Gastroesophageal sphincter (tissue), 4 donors: Measurements from ENCODE around the gene ELL. TPM values are rescaled to one million over a fixed set of nuclear protein-coding genes. Genes with fewer than 3 reads are reported as not detected.

Experiments used
- ATAC-seq: fragments of 150-250 bp; one replicate; pipeline ENCODE4 v1.9.1; 2016; ENCODE audit warnings: mild to moderate bottlenecking, moderate library complexity
- H3K27ac ChIP-seq, 4 donors: fragments of 200-600 bp; sonication (generic) in 3 of 4; 1 replicate in 3 of 4; 2 replicates in 1 of 4; pipeline ENCODE4 v1.5.1; 2016 to 2019
- H3K27me3 ChIP-seq: fragments of 200-600 bp; sonication (generic); one replicate; pipeline ENCODE4 v1.5.1; 2019
- H3K36me3 ChIP-seq, 2 donors: fragments of 200-600 bp; sonication (generic); one replicate each; pipeline ENCODE4 v1.5.1; 2019; ENCODE audit warnings: control low read depth in 1 of 2
- H3K4me1 ChIP-seq, 3 donors: fragments of 200-600 bp; sonication (generic); 1 replicate in 2 of 3; 2 replicates in 1 of 3; pipeline ENCODE4 v1.5.1; 2016 to 2019; ENCODE audit warnings: control low read depth in 2 of 3
- H3K4me3 ChIP-seq, 2 donors: fragments of 200-600 bp; sonication (generic); one replicate each; pipeline ENCODE4 v1.5.1; 2019; ENCODE audit warnings: mild to moderate bottlenecking in 1 of 2, moderate library complexity in 1 of 2
- H3K9me3 ChIP-seq, 3 donors: fragments of 200-600 bp; sonication (generic); one replicate each; pipeline ENCODE4 v1.5.1; 2017 to 2019; ENCODE audit warnings: control low read depth in 2 of 3
- EP300 ChIP-seq: sonication (generic); formaldehyde crosslinking; IDR thresholded peaks from one replicate; pipeline ENCODE4 v1.6.1; 2017; ENCODE audit warnings: antibody characterized with exemption, mild to moderate bottlenecking
- POLR2A ChIP-seq, 2 donors: fragments of 450-650 bp; IDR thresholded peaks; one replicate each; pipeline ENCODE4 v1.6.1; 2017; ENCODE audit warnings: antibody characterized with exemption in 2 of 2, mild to moderate bottlenecking in 2 of 2, moderate library complexity in 1 of 2
- POLR2AphosphoS5 ChIP-seq: sonication (generic); formaldehyde crosslinking; IDR thresholded peaks from one replicate; pipeline ENCODE4 v1.6.1; 2017; ENCODE audit warnings: antibody characterized with exemption
- WGBS, 2 donors: methylation state at CpG; one replicate each; pipeline ENCODE4 v1.1.5; 2018; ENCODE audit warnings: low coverage in 1 of 2; 5-methylcytosine and 5-hydroxymethylcytosine counted together
- total RNA-seq, 4 donors: library from RNA; depleted of rRNA; stranded (reverse); fragments of >200 nt; gene quantifications; one replicate each; pipeline ENCODE4 v1.1.0, GENCODE V29; 2016
- TF ChIP-seq, protein P1 (sequence below), 4 experiments: fragments of 200-600 bp in 2 of 4; fragments of 450-650 bp in 2 of 4; sonication (generic) in 1 of 4; IDR thresholded peaks; one replicate each; pipeline ENCODE4 v1.5.1; 2017 to 2019; ENCODE audit warnings: antibody characterized with exemption in 4 of 4, mild to moderate bottlenecking in 2 of 4, moderate library complexity in 2 of 4

Gene ELL
- total RNA-seq, 4 donors from 2014 or later = 12.5 to 19.0 (median 14.7) TPM

DNA sequence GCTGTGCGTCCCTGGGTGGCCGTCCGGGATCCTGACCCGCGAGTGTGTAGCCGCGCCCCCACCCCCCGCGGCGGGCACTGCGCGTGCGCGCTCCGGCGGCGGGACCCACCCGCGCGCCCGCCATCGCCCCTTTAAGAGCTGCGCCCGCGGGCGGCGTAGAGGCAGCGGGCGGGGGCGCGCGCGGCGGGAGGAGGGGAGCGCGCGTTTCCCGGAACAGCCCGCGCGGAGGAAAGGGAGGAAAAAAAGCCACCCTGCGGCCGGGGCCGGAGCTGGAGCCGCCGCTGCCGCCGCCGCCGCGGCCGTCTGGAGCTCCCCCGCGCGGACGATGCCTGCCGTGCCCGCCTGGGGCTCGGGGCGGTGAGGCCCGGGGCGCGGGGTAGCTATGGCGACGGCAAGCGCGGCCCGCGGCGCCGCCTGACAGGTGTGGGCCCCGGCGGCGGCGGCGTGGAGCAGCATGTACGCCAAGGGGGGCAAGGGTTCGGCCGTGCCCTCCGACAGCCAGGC, 102.6 kb downstream of the ELL start, which contains the start of gene SSBP4:
Gene SSBP4 (plus strand): TSS at position 204 of the 504 bp plus-strand sequence. CDS start 251 bp downstream, at position 455.
- peak; percentile 26 to 52 for TF ChIP-seq POLR2A (IDR thresholded peaks at IDR 0.05)
- no peak for TF ChIP-seq POLR2AphosphoS5
- TF ChIP-seq EP300 = no peak
- TF ChIP-seq, protein P1, sequence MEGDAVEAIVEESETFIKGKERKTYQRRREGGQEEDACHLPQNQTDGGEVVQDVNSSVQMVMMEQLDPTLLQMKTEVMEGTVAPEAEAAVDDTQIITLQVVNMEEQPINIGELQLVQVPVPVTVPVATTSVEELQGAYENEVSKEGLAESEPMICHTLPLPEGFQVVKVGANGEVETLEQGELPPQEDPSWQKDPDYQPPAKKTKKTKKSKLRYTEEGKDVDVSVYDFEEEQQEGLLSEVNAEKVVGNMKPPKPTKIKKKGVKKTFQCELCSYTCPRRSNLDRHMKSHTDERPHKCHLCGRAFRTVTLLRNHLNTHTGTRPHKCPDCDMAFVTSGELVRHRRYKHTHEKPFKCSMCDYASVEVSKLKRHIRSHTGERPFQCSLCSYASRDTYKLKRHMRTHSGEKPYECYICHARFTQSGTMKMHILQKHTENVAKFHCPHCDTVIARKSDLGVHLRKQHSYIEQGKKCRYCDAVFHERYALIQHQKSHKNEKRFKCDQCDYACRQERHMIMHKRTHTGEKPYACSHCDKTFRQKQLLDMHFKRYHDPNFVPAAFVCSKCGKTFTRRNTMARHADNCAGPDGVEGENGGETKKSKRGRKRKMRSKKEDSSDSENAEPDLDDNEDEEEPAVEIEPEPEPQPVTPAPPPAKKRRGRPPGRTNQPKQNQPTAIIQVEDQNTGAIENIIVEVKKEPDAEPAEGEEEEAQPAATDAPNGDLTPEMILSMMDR (IDR thresholded peaks at IDR 0.05) = peak in 3 of 4 experiments; percentile 51 to 80 (median 70)
- Histone ChIP-seq H3K36me3 (no peaks in the 10 kb centered on the region), H3K27me3 (no peaks in the 10 kb centered on the region), H3K9me3 (no peaks in the 10 kb centered on the region), H3K4me3 (peak within 1 kb of the TSS; percentile 43 to 82), H3K4me1 (peaks cover 0 to 96% (median 64%) of the 10 kb centered on the region in 3 donors), H3K27ac (peak within 1 kb of the TSS; percentile 76 to 93 (median 90))
- ATAC-seq = peak; percentile 35
- WGBS, 2 donors = no CpG with 5 or more reads among the region's 80 CpGs

DNA sequence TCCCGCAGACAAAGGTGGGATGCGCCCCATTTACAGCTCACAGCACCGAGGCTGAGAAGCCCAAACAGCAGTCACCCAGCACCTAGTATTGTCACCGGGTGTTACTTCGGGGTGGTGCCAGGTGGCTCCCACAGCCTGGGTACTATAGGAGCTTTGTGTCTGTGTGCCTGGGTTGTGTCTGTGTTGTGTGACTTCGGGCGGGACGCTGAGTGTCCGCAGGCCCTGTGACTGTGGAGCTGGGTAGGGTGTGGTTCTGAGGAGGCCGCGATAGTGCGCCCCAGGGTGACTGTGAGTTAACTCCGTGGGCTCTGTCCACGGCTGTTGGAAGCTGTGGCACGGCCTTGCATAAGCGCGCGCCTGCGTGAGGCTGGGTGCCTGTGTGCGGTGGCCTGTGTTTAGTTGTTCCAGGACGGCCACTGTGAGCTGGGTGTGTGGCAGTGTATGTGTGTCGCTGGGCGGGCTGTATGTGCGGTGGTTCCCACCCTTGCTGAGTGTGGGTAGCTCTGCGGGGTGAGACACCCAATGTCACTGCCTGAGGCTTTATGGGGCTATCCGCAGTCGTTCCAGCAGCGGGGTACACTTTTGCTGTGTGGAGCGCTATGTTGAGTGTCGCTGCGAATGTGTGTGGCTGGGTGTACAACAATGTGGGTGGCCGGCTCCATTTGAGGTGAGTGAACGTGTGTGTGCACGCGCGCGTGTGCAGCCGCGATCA, 103.2 kb downstream of the ELL start:
- Histone ChIP-seq H3K4me3 (peak overlapping the region; percentile 43 to 82), H3K36me3 (no peaks in the 10 kb centered on the region), H3K9me3 (no peaks in the 10 kb centered on the region), H3K4me1 (peaks cover 0 to 91% (median 64%) of the 10 kb centered on the region in 3 donors), H3K27me3 (no peaks in the 10 kb centered on the region), H3K27ac (peak overlapping the region; percentile 76 to 93 (median 90))
- WGBS, 2 donors = 27 to 60% methylated on average over 1 to 6 of the region's 39 CpGs
- peak; percentile 6 for ATAC-seq
- TF ChIP-seq EP300 = no peak
- TF ChIP-seq, protein P1 (IDR thresholded peaks at IDR 0.05) = no peak
- no peak for TF ChIP-seq POLR2A (IDR thresholded peaks at IDR 0.05)
- no peak for TF ChIP-seq POLR2AphosphoS5

DNA sequence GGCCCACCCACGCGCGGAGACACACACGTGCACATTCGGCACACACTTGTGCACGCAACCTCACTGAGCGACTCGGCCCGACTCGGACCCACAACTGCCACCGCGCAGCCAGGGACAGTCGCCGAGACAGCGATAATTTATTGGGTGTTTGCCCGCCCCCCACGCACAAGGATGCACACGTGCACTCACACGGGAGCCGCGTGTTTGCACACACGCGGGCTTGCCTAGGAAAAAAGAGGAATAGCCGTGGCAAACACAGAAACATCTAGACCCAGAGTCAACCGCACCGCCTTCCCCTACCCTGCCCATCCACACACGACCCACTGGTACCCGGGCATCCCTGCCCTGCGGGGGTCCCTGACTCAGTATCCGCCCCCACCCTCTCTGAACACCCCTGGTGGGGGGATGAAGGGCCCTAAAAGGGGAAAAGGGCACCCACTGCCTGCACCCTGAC, 103.8 kb downstream of the ELL start:
- TF ChIP-seq, protein P1 (IDR thresholded peaks at IDR 0.05) = no peak
- Histone ChIP-seq H3K36me3 (no peaks in the 10 kb centered on the region), H3K27me3 (no peaks in the 10 kb centered on the region), H3K4me1 (peaks cover 0 to 85% (median 59%) of the 10 kb centered on the region in 3 donors), H3K27ac (peak overlapping the region; percentile 76 to 93 (median 90)), H3K4me3 (peak overlapping the region in 1 of 2 donors; percentile 82), H3K9me3 (no peaks in the 10 kb centered on the region)
- ATAC-seq = no peak
- 17% methylated on average over 6 of the region's 30 CpGs; no CpG with 5 or more reads in 1 of the 2 donors for WGBS, 2 donors

DNA sequence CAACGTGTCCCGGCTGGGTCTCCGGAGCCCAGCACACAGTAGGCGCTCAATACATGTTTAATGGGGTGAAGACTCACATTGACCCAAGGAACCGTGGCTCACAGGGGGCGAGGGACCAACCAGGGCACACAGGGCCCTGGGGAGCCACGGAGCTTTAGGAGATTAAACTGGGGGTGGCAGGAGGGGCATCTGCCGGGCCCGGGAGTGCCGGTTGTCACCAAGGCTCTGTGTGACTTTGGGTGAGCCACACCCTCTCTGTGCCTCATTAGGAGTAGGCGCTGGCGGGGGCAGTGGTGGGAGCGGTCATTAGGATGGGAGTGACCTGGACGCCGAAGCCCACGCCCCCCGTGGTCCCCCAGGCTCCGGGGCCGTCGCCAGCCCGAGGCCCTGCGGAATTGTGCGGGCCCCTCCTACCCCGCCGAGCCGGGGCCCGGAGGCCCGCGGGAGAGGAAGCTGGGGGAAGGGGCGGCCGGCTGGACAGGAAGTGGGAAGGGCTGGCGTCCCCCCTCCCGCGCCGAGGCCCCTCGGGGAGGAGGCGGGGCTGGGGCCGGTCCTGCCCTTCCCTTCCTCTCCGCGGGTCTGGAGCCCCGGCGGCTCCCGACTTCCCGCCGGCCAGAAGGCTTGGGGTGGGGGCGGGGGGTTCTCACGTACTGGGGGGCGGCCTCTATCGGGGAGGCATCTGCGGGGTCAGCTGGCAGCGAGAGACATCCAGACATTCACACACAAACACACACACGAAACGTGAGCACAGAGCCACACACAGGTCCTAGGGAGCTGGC, 104.4 kb downstream of the ELL start:
- Histone ChIP-seq H3K27me3 (no peaks in the 10 kb centered on the region), H3K4me3 (peak overlapping the region; percentile 20 to 82), H3K27ac (peak overlapping the region; percentile 76 to 93 (median 90)), H3K9me3 (no peaks in the 10 kb centered on the region), H3K36me3 (no peaks in the 10 kb centered on the region), H3K4me1 (peaks cover 0 to 79% (median 57%) of the 10 kb centered on the region in 3 donors)
- TF ChIP-seq EP300 = no peak
- peak; percentile 31 to 48 for TF ChIP-seq POLR2A (IDR thresholded peaks at IDR 0.05)
- no CpG with 5 or more reads among the region's 53 CpGs for WGBS, 2 donors
- ATAC-seq = peak; percentile 30

DNA sequence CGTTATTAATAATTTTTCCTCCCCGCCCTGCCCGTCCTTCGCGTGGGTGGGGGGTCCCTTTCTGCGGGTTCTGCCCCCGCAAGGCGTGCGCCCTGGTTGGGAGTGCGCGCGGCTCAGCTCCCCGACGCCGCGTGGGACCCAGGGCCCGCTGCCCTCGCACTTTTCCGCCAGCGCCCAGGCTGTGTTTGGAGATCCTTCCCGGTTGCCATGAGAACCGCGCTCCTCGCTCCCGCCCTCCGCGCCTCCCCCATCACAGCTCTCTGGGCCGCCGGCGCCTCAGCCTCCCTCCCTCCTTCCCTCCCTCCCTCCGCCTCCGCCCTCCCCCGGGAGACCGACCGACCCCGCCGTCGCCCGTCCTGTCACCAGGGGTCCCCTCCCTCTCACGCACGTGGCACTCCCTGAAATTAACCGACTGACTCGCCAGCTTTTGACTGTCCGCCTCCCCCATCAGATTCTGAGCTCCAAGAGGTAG, 105.1 kb downstream of the ELL start:
- ATAC-seq = peak; percentile 65
- Histone ChIP-seq H3K27me3 (no peaks in the 10 kb centered on the region), H3K36me3 (no peaks in the 10 kb centered on the region), H3K4me3 (peak overlapping the region; percentile 20 to 82), H3K9me3 (no peaks in the 10 kb centered on the region), H3K4me1 (peaks cover 0 to 73% (median 53%) of the 10 kb centered on the region in 3 donors), H3K27ac (peak overlapping the region; percentile 76 to 93 (median 90))
- TF ChIP-seq POLR2AphosphoS5 (peak; percentile 37), POLR2A (IDR thresholded peaks at IDR 0.05) (peak; percentile 23 to 28)
- TF ChIP-seq, protein P1 (IDR thresholded peaks at IDR 0.05) = no peak
- WGBS, 2 donors = 0% methylated on average over 1 to 5 of the region's 44 CpGs
